ENCODE results near the gene FRMD4B.

FRMD4B gene

GRCh38 chr3:69359339-69359893 is 26.5 kb downstream of the FRMD4B start:
- Histone ChIP-seq H3K4me2 (ENCODE audit: low read length) (no peak overlapping the region), H4K12ac (ENCODE audit: low read depth, low read length) (no peak overlapping the region), H3K14ac (ENCODE audit: low read length) (no peak overlapping the region), H3K27me3 (ENCODE audit: insufficient read depth, low read length) (no peaks in the 10 kb centered on the region), H2AFZ (ENCODE audit: insufficient read depth, low read length, poor library complexity) (no peak overlapping the region), H3K4ac (ENCODE audit: low read depth, low read length) (no peak overlapping the region), H3K18ac (ENCODE audit: low read length) (no peak overlapping the region), H3K4me3 (ENCODE audit: low read depth, low read length) (no peak overlapping the region), H3K4me1 (ENCODE audit: control insufficient read depth in 1 of 2, insufficient read depth in 2 of 2, low read length in 2 of 2) (peaks cover 2 to 3% of the 10 kb centered on the region in 2 experiments), H4K8ac (ENCODE audit: low read depth, low read length) (no peak overlapping the region), H3K27ac (ENCODE audit: low read depth, low read length) (no peak overlapping the region), H3K79me1 (ENCODE audit: low read length) (no peaks in the 10 kb centered on the region), H2BK12ac (ENCODE audit: low read length) (no peak overlapping the region), H2AK5ac (ENCODE audit: low read length) (no peak overlapping the region), H3K36me3 (ENCODE audit: control insufficient read depth in 1 of 2, insufficient read depth in 2 of 2, low read length in 2 of 2) (no peaks in the 10 kb centered on the region), H3K79me2 (ENCODE audit: control insufficient read depth, insufficient read depth, low read length, poor library complexity) (no peaks in the 10 kb centered on the region), H4K91ac (ENCODE audit: low read depth, low read length) (no peak overlapping the region), H3K9me3 (ENCODE audit: insufficient read depth, low read depth, low read length) (no peaks in the 10 kb centered on the region), H2BK5ac (ENCODE audit: low read depth, low read length, poor library complexity) (no peak overlapping the region), H3K9ac (ENCODE audit: low read length) (no peak overlapping the region), H2BK120ac (ENCODE audit: insufficient read depth, low read length, poor library complexity) (no peak overlapping the region), H3K23ac (ENCODE audit: low read length) (no peak overlapping the region)
- no CpG with 5 or more reads among the region's 6 CpGs for WGBS (ENCODE audit: extremely low coverage, insufficient coverage, insufficient read length)
- DNase-seq = no peak

- no peak overlapping the region for H4K91ac ChIP-seq (ENCODE audit: low read depth, low read length)
- DNase-seq = no peak
- H2AFZ ChIP-seq (ENCODE audit: insufficient read depth, low read length, poor library complexity) = no peak overlapping the region
- H3K9ac ChIP-seq (ENCODE audit: low read length) = no peak overlapping the region
- no peak overlapping the region for H3K27ac ChIP-seq (ENCODE audit: low read depth, low read length)
- no peaks in the 10 kb centered on the region for H3K79me1 ChIP-seq (ENCODE audit: low read length)
- no peak overlapping the region for H4K8ac ChIP-seq (ENCODE audit: low read depth, low read length)
- no peak overlapping the region for H2BK120ac ChIP-seq (ENCODE audit: insufficient read depth, low read length, poor library complexity)
- no peak overlapping the region for H3K4me3 ChIP-seq (ENCODE audit: low read depth, low read length)
- no peaks in the 10 kb centered on the region for H3K27me3 ChIP-seq (ENCODE audit: insufficient read depth, low read length)
- H3K79me2 ChIP-seq (ENCODE audit: control insufficient read depth, insufficient read depth, low read length, poor library complexity) = no peaks in the 10 kb centered on the region
- no peak overlapping the region for H2AK5ac ChIP-seq (ENCODE audit: low read length)
- H3K9me3 ChIP-seq (ENCODE audit: insufficient read depth, low read depth, low read length) = no peaks in the 10 kb centered on the region
- no peak overlapping the region for H2BK5ac ChIP-seq (ENCODE audit: low read depth, low read length, poor library complexity)
- no peak overlapping the region for H2BK12ac ChIP-seq (ENCODE audit: low read length)
- no peak overlapping the region for H3K14ac ChIP-seq (ENCODE audit: low read length)
- H3K4me2 ChIP-seq (ENCODE audit: low read length) = no peak overlapping the region
- no peak overlapping the region for H3K4ac ChIP-seq (ENCODE audit: low read depth, low read length)
- no peak overlapping the region for H4K12ac ChIP-seq (ENCODE audit: low read depth, low read length)
- H3K4me1 ChIP-seq (ENCODE audit: control insufficient read depth in 1 of 2, insufficient read depth in 2 of 2, low read length in 2 of 2) = no peaks in the 10 kb centered on the region
- H3K23ac ChIP-seq (ENCODE audit: low read length) = no peak overlapping the region
- H3K18ac ChIP-seq (ENCODE audit: low read length) = no peak overlapping the region
- no CpG with 5 or more reads among the region's 2 CpGs for WGBS (ENCODE audit: extremely low coverage, insufficient coverage, insufficient read length)
- no peaks in the 10 kb centered on the region for H3K36me3 ChIP-seq (ENCODE audit: control insufficient read depth in 1 of 2, insufficient read depth in 2 of 2, low read length in 2 of 2)
These were observed 28.7 kb downstream of the FRMD4B start for GRCh38 chr3:69357196-69357595.

GRCh38 chr3:69354948-69355347 is 30.9 kb downstream of the FRMD4B start:
- no peaks in the 10 kb centered on the region for H3K4me1 ChIP-seq (ENCODE audit: control insufficient read depth in 1 of 2, insufficient read depth in 2 of 2, low read length in 2 of 2)
- H2AFZ ChIP-seq (ENCODE audit: insufficient read depth, low read length, poor library complexity) = no peak overlapping the region
- H3K79me2 ChIP-seq (ENCODE audit: control insufficient read depth, insufficient read depth, low read length, poor library complexity) = no peaks in the 10 kb centered on the region
- H2BK12ac ChIP-seq (ENCODE audit: low read length) = no peak overlapping the region
- no peak overlapping the region for H3K9ac ChIP-seq (ENCODE audit: low read length)
- no peak overlapping the region for H4K8ac ChIP-seq (ENCODE audit: low read depth, low read length)
- DNase-seq = no peak
- no peak overlapping the region for H2BK120ac ChIP-seq (ENCODE audit: insufficient read depth, low read length, poor library complexity)
- no peaks in the 10 kb centered on the region for H3K79me1 ChIP-seq (ENCODE audit: low read length)
- no peak overlapping the region for H2BK5ac ChIP-seq (ENCODE audit: low read depth, low read length, poor library complexity)
- H3K9me3 ChIP-seq (ENCODE audit: insufficient read depth, low read depth, low read length) = no peaks in the 10 kb centered on the region
- no CpG with 5 or more reads among the region's 2 CpGs for WGBS (ENCODE audit: extremely low coverage, insufficient coverage, insufficient read length)
- H3K18ac ChIP-seq (ENCODE audit: low read length) = no peak overlapping the region
- no peak overlapping the region for H4K91ac ChIP-seq (ENCODE audit: low read depth, low read length)
- H3K27ac ChIP-seq (ENCODE audit: low read depth, low read length) = no peak overlapping the region
- H3K4me3 ChIP-seq (ENCODE audit: low read depth, low read length) = no peak overlapping the region
- H2AK5ac ChIP-seq (ENCODE audit: low read length) = no peak overlapping the region
- no peaks in the 10 kb centered on the region for H3K36me3 ChIP-seq (ENCODE audit: control insufficient read depth in 1 of 2, insufficient read depth in 2 of 2, low read length in 2 of 2)
- no peak overlapping the region for H4K12ac ChIP-seq (ENCODE audit: low read depth, low read length)
- H3K27me3 ChIP-seq (ENCODE audit: insufficient read depth, low read length) = no peaks in the 10 kb centered on the region
- H3K4me2 ChIP-seq (ENCODE audit: low read length) = no peak overlapping the region
- no peak overlapping the region for H3K4ac ChIP-seq (ENCODE audit: low read depth, low read length)
- H3K14ac ChIP-seq (ENCODE audit: low read length) = no peak overlapping the region
- H3K23ac ChIP-seq (ENCODE audit: low read length) = no peak overlapping the region

- Histone ChIP-seq H2BK120ac (ENCODE audit: insufficient read depth, low read length, poor library complexity) (no peak overlapping the region), H4K91ac (ENCODE audit: low read depth, low read length) (no peak overlapping the region), H3K27ac (ENCODE audit: low read depth, low read length) (no peak overlapping the region), H3K79me2 (ENCODE audit: control insufficient read depth, insufficient read depth, low read length, poor library complexity) (no peaks in the 10 kb centered on the region), H3K18ac (ENCODE audit: low read length) (no peak overlapping the region), H2AK5ac (ENCODE audit: low read length) (no peak overlapping the region), H3K14ac (ENCODE audit: low read length) (no peak overlapping the region), H3K4me2 (ENCODE audit: low read length) (no peak overlapping the region), H3K4ac (ENCODE audit: low read depth, low read length) (no peak overlapping the region), H2BK5ac (ENCODE audit: low read depth, low read length, poor library complexity) (no peak overlapping the region), H4K12ac (ENCODE audit: low read depth, low read length) (no peak overlapping the region), H3K23ac (ENCODE audit: low read length) (no peak overlapping the region), H2AFZ (ENCODE audit: insufficient read depth, low read length, poor library complexity) (no peak overlapping the region), H3K4me3 (ENCODE audit: low read depth, low read length) (no peak overlapping the region), H3K9ac (ENCODE audit: low read length) (no peak overlapping the region), H3K36me3 (ENCODE audit: control insufficient read depth in 1 of 2, insufficient read depth in 2 of 2, low read length in 2 of 2) (no peaks in the 10 kb centered on the region), H3K9me3 (ENCODE audit: insufficient read depth, low read depth, low read length) (no peaks in the 10 kb centered on the region), H3K4me1 (ENCODE audit: control insufficient read depth in 1 of 2, insufficient read depth in 2 of 2, low read length in 2 of 2) (no peaks in the 10 kb centered on the region), H4K8ac (ENCODE audit: low read depth, low read length) (no peak overlapping the region), H3K79me1 (ENCODE audit: low read length) (no peaks in the 10 kb centered on the region), H2BK12ac (ENCODE audit: low read length) (no peak overlapping the region), H3K27me3 (ENCODE audit: insufficient read depth, low read length) (no peaks in the 10 kb centered on the region)
- DNase-seq = peak in 1 of 2 donors; percentile 32
- no CpG with 5 or more reads among the region's 15 CpGs for WGBS (ENCODE audit: extremely low coverage, insufficient coverage, insufficient read length)
These were observed 32.4 kb downstream of the FRMD4B start for GRCh38 chr3:69353503-69353902.
